MM.1S (cell line): ENCODE measurements around the gene SLC16A12.

Experiments used
- DNase-seq: peaks from one replicate; pipeline ENCODE4 v3.0.0-alpha.2; 2015
- H2AFZ ChIP-seq: fragments of 300-600 bp; sonication (generic); 2 replicates; pipeline ENCODE4 v1.6.0; 2016; ENCODE audit warnings: antibody characterized with exemption, low read length
- H3F3A ChIP-seq: fragments of 300-600 bp; sonication (generic); 2 replicates; pipeline ENCODE4 v1.6.1; 2016; ENCODE audit warnings: mild to moderate bottlenecking, antibody characterized with exemption, low read length, moderate library complexity, mixed read lengths; ENCODE audit not compliant: insufficient read depth
- H3K27ac ChIP-seq: fragments of 300-600 bp; sonication (generic); 2 replicates; pipeline ENCODE4 v1.5.1; 2016; ENCODE audit warnings: mild to moderate bottlenecking, low read length
- H3K27me3 ChIP-seq: fragments of 300-600 bp; sonication (generic); replicated peaks from 2 replicates; pipeline ENCODE4 v1.6.0; 2016; ENCODE audit warnings: low read length; ENCODE audit not compliant: insufficient read depth
- H3K36me3 ChIP-seq: fragments of 300-600 bp; sonication (generic); replicated peaks from 2 replicates; pipeline ENCODE4 v1.6.1; 2016; ENCODE audit warnings: mild to moderate bottlenecking, low read length, mixed read lengths; ENCODE audit not compliant: insufficient read depth
- H3K4me1 ChIP-seq: fragments of 300-600 bp; sonication (generic); 2 replicates; pipeline ENCODE4 v1.6.1; 2016; ENCODE audit warnings: low read length, mixed read lengths
- H3K4me2 ChIP-seq: fragments of 300-600 bp; sonication (generic); 2 replicates; pipeline ENCODE4 v1.6.0; 2016; ENCODE audit warnings: low read depth, low read length
- H3K4me3 ChIP-seq: fragments of 300-600 bp; sonication (generic); 2 replicates; pipeline ENCODE4 v1.5.1; 2016; ENCODE audit warnings: low read length, mixed read lengths
- H3K79me2 ChIP-seq: fragments of 300-600 bp; sonication (generic); 2 replicates; pipeline ENCODE4 v1.6.1; 2016; ENCODE audit warnings: mixed run types, low read length, mixed read lengths
- H3K9ac ChIP-seq: fragments of 300-600 bp; sonication (generic); 2 replicates; pipeline ENCODE4 v1.6.1; 2016; ENCODE audit warnings: low read length, mixed read lengths
- H3K9me2 ChIP-seq: fragments of 300-600 bp; sonication (generic); replicated peaks from 2 replicates; pipeline ENCODE4 v1.6.1; 2016; ENCODE audit warnings: mild to moderate bottlenecking, low read length, mixed read lengths; ENCODE audit not compliant: insufficient read depth
- H3K9me3 ChIP-seq: fragments of 300-600 bp; sonication (generic); replicated peaks from 2 replicates; pipeline ENCODE4 v1.6.1; 2016; ENCODE audit warnings: mild to moderate bottlenecking, low read length, mixed read lengths; ENCODE audit not compliant: insufficient read depth
- H4K20me1 ChIP-seq: fragments of 300-600 bp; sonication (generic); 2 replicates; pipeline ENCODE4 v1.6.1; 2016; ENCODE audit warnings: mild to moderate bottlenecking, low read length, moderate library complexity, mixed read lengths; ENCODE audit not compliant: insufficient read depth
- EZH2 ChIP-seq: fragments of 300-600 bp; sonication (generic); optimal IDR thresholded peaks from 2 replicates; pipeline ENCODE3; 2017; ENCODE audit warnings: low read depth, mild to moderate bottlenecking, antibody characterized with exemption, low read length, mixed read lengths
- EZH2phosphoT487 ChIP-seq: fragments of 300-600 bp; sonication (generic); IDR thresholded peaks from 2 replicates; pipeline ENCODE4 v1.6.1; 2018; ENCODE audit warnings: antibody characterized with exemption, low read length
- TF ChIP-seq, protein P1 (sequence below): fragments of 300-600 bp; sonication (generic); IDR thresholded peaks from 2 replicates; pipeline ENCODE4 v1.5.1; 2016; ENCODE audit warnings: antibody characterized with exemption, low read length, mixed read lengths

Gene SLC16A12

DNA sequence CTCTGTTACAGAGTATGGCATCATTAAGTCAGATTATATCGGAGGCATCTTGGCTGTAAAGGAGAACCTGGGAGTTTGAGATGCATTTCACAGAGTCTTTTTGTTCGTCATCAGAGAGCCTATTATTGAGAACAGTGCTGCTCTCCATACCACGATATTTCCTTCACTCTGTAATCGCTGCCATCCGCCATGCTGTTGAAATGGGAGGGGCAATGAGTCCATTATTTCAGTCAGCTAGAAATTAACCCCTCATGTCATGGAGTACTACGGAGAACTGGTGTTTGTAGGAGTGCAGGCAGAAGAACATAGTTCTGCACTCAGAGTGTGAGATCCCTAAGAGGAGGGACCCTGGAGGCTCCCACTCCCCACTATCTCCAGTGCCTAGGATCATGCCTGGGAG lies 59.2 kb downstream of the SLC16A12 start:
- Histone ChIP-seq H3F3A (no peaks in the 10 kb centered on the region), H3K4me1 (peaks cover 12% of the 10 kb centered on the region), H2AFZ (no peak overlapping the region), H3K9me2 (no peaks in the 10 kb centered on the region), H3K27me3 (no peaks in the 10 kb centered on the region), H3K27ac (no peak overlapping the region), H3K36me3 (no peaks in the 10 kb centered on the region), H3K4me3 (no peak overlapping the region), H3K4me2 (no peak overlapping the region), H3K9ac (no peak overlapping the region), H3K79me2 (no peaks in the 10 kb centered on the region), H4K20me1 (no peaks in the 10 kb centered on the region), H3K9me3 (no peaks in the 10 kb centered on the region)
- DNase-seq = no peak
- TF ChIP-seq, protein P1, sequence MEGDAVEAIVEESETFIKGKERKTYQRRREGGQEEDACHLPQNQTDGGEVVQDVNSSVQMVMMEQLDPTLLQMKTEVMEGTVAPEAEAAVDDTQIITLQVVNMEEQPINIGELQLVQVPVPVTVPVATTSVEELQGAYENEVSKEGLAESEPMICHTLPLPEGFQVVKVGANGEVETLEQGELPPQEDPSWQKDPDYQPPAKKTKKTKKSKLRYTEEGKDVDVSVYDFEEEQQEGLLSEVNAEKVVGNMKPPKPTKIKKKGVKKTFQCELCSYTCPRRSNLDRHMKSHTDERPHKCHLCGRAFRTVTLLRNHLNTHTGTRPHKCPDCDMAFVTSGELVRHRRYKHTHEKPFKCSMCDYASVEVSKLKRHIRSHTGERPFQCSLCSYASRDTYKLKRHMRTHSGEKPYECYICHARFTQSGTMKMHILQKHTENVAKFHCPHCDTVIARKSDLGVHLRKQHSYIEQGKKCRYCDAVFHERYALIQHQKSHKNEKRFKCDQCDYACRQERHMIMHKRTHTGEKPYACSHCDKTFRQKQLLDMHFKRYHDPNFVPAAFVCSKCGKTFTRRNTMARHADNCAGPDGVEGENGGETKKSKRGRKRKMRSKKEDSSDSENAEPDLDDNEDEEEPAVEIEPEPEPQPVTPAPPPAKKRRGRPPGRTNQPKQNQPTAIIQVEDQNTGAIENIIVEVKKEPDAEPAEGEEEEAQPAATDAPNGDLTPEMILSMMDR = no peak
- TF ChIP-seq EZH2phosphoT487 = no peak
- TF ChIP-seq EZH2 = no peak

DNA sequence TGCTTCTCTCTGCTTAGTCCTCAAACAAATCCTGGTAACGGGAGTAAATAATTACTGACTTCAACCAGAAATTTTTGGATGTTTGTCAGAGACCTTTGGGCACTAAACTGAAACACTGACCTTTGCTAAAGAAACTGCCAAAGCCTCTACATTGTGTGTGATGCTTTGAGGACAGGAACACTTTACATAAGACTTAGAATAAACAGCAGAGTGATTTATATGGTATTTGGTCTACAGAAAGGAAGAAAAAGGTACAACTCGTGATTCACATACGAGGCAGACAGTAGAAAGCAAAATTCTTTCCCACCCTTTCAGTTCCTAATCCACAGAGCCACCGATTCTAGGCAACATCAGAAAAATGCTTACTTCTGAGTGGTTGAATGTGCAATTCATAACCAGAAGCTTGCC lies 59.8 kb downstream of the SLC16A12 start:
- Histone ChIP-seq H3K4me3 (no peak overlapping the region), H3K4me1 (peaks cover 12% of the 10 kb centered on the region), H3K79me2 (no peaks in the 10 kb centered on the region), H4K20me1 (no peaks in the 10 kb centered on the region), H3K27me3 (no peaks in the 10 kb centered on the region), H3K9ac (no peak overlapping the region), H3K4me2 (no peak overlapping the region), H3F3A (no peaks in the 10 kb centered on the region), H3K27ac (no peak overlapping the region), H3K9me2 (no peaks in the 10 kb centered on the region), H3K9me3 (no peaks in the 10 kb centered on the region), H2AFZ (no peak overlapping the region), H3K36me3 (no peaks in the 10 kb centered on the region)
- DNase-seq = no peak
- no peak for TF ChIP-seq EZH2phosphoT487
- no peak for TF ChIP-seq EZH2
- TF ChIP-seq, protein P1 = no peak

DNA sequence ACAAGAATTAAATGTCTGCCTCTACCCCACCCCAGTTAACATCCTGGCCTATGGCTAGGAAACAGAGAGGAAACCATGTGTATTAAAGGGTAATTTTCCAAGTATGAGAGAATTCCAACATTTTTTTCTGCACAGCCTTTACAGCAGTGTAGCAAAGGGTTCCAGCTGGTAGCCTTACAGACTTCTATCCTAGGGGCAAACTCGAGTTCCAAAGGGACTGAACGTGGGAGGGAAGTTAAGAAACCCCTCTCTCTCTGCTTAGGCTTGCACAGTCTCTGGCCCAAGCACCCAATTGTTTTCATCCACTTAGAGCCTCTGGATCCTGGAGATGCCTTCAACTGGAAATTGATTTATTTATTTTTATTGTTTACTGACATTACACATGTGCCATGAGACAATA lies 60.3 kb downstream of the SLC16A12 start:
- Histone ChIP-seq H3K9ac (no peak overlapping the region), H3F3A (no peaks in the 10 kb centered on the region), H3K4me3 (no peak overlapping the region), H3K4me2 (no peak overlapping the region), H3K79me2 (no peaks in the 10 kb centered on the region), H3K9me3 (no peaks in the 10 kb centered on the region), H3K27me3 (no peaks in the 10 kb centered on the region), H4K20me1 (no peaks in the 10 kb centered on the region), H3K27ac (no peak overlapping the region), H2AFZ (no peak overlapping the region), H3K9me2 (no peaks in the 10 kb centered on the region), H3K4me1 (peaks cover 12% of the 10 kb centered on the region), H3K36me3 (no peaks in the 10 kb centered on the region)
- TF ChIP-seq, protein P1 = no peak
- TF ChIP-seq EZH2phosphoT487 = no peak
- no peak for TF ChIP-seq EZH2
- no peak for DNase-seq
